Thyroid gland (tissue), 4 donors: ENCODE measurements around the gene LPCAT1.

Experiments
- CTCF ChIP-seq, 6 experiments: fragments of 200-600 bp in 3 of 6; fragments of 450-650 bp in 3 of 6; sonication (generic) in 3 of 6; IDR thresholded peaks; one replicate each; pipeline ENCODE4 v1.5.1; 2016 to 2019; ENCODE audit warnings: antibody characterized with exemption in 6 of 6, mild to moderate bottlenecking in 2 of 6, inconsistent platforms in 1 of 6, moderate library complexity in 1 of 6
- POLR2A ChIP-seq, 2 donors: fragments of 450-650 bp; IDR thresholded peaks; one replicate each; pipeline ENCODE4 v1.6.1; 2017; ENCODE audit warnings: antibody characterized with exemption in 2 of 2, mild to moderate bottlenecking in 2 of 2, moderate library complexity in 1 of 2

- TF ChIP-seq POLR2A (IDR thresholded peaks at IDR 0.05) (no peak), CTCF (IDR thresholded peaks at IDR 0.05) (no peak)
These were observed 30.0 kb upstream of the LPCAT1 start for GRCh38 chr5:1553539-1554409.
